Measurements from ENCODE around the gene TMEM54.
A peak's percentile ranks its signal among the peaks of the same experiment; 100 is the strongest.

TMEM54 gene

GRCh38 chr1:32878637-32879041, 22.6 kb downstream of the TMEM54 start:
- no peak overlapping the region for H3K27ac ChIP-seq
- POLR2A ChIA-PET (ENCODE audit: low non-redundant PET): no interaction called here
- TF ChIP-seq CTCF (conservative IDR thresholded peaks at IDR 0.05; ENCODE audit: low read depth): no peak
- CTCF ChIA-PET: interaction anchor here (0.6 kb wide), 1 partner anchor 137 kb away, joined by 4 read pairs; no protein-coding TSS in a partner anchor
- DNase-seq (ENCODE audit: low spot score): no peak

GRCh38 chr1:32878183-32878582, 23.0 kb downstream of the TMEM54 start:
- CTCF ChIA-PET: no interaction called here
- no peak overlapping the region for H3K27ac ChIP-seq
- TF ChIP-seq CTCF (conservative IDR thresholded peaks at IDR 0.05; ENCODE audit: low read depth): no peak
- peak; percentile 86 for DNase-seq (ENCODE audit: low spot score)
- POLR2A ChIA-PET (ENCODE audit: low non-redundant PET): interaction anchor here (0.5 kb wide), 1 partner anchor 513 kb away, joined by 3 read pairs; no protein-coding TSS in a partner anchor

- no peak for TF ChIP-seq CTCF (conservative IDR thresholded peaks at IDR 0.05; ENCODE audit: low read depth)
- peak overlapping the region; percentile 8; the same call in 1 of the 2 replicates for H3K27ac ChIP-seq
- CTCF ChIA-PET: interaction anchor here (0.5 to 2.1 kb wide), 7 partner anchors 8 to 618 kb away, joined by 3 to 14 read pairs (median 4); partner anchors contain the start of gene HPCA
- POLR2A ChIA-PET (ENCODE audit: low non-redundant PET): interaction anchor here (0.5 kb wide), 1 partner anchor 512 kb away, joined by 3 read pairs; no protein-coding TSS in a partner anchor
- no peak for DNase-seq (ENCODE audit: low spot score)
Measured at GRCh38 chr1:32877211-32878110, 23.7 kb downstream of the TMEM54 start.

GRCh38 chr1:32876341-32877210, 24.6 kb downstream of the TMEM54 start:
- peak; percentile 79 for TF ChIP-seq CTCF (conservative IDR thresholded peaks at IDR 0.05; ENCODE audit: low read depth)
- H3K27ac ChIP-seq: no peak overlapping the region
- ChIA-PET CTCF (interaction anchor here (0.6 to 2.1 kb wide), 11 partner anchors 8 to 815 kb away, joined by 3 to 14 read pairs (median 3); partner anchors contain the start of gene HPCA), POLR2A (ENCODE audit: low non-redundant PET) (no interaction called here)
- DNase-seq (ENCODE audit: low spot score): peak; percentile 55

GRCh38 chr1:32874860-32875752, 26.1 kb downstream of the TMEM54 start:
- H3K27ac ChIP-seq: no peak overlapping the region
- ChIA-PET CTCF (interaction anchor here (0.6 to 1.4 kb wide), 7 partner anchors 27 to 722 kb away, joined by 3 to 7 read pairs (median 4); no protein-coding TSS in a partner anchor), POLR2A (ENCODE audit: low non-redundant PET) (no interaction called here)
- DNase-seq (ENCODE audit: low spot score): no peak
- TF ChIP-seq CTCF (conservative IDR thresholded peaks at IDR 0.05; ENCODE audit: low read depth): no peak
